ENCODE measurements around the gene MTHFSD. TPM values are rescaled to one million over a fixed set of nuclear protein-coding genes. Genes with fewer than 3 reads are reported as not detected.

The MTHFSD gene
- polyA plus RNA-seq, 1 donor from 2014 or later = 25.0 TPM

GRCh38 chr16:86542756-86543750 lies 12.0 kb downstream of the MTHFSD start:
- no peaks in the 10 kb centered on the region for H3K36me3 ChIP-seq (ENCODE audit: insufficient read depth, low read length)
- peak; percentile 58 for TF ChIP-seq POLR2AphosphoS5 (IDR thresholded peaks at IDR 0.05)
- TF ChIP-seq MXI1 (conservative IDR thresholded peaks at IDR 0.05; ENCODE audit: poor library complexity, severe bottlenecking) = no peak
- no peak for TF ChIP-seq EZH2 (IDR thresholded peaks at IDR 0.05; ENCODE audit: borderline replicate concordance, insufficient read depth, low read length, poor library complexity, severe bottlenecking)
- TF ChIP-seq CTCF (IDR thresholded peaks at IDR 0.05; ENCODE audit: poor library complexity, severe bottlenecking) = no peak
- no peak for TF ChIP-seq SMC3 (conservative IDR thresholded peaks at IDR 0.05; ENCODE audit: poor library complexity)
- TF ChIP-seq TAF1 (IDR thresholded peaks at IDR 0.05; ENCODE audit: low read depth) = no peak
- TF ChIP-seq EP300 (conservative IDR thresholded peaks at IDR 0.05; ENCODE audit: poor library complexity, severe bottlenecking) = peak; percentile 71
- no peak for TF ChIP-seq RAD21 (conservative IDR thresholded peaks at IDR 0.05)
- no peak for TF ChIP-seq REST (IDR thresholded peaks at IDR 0.05; ENCODE audit: borderline replicate concordance)
- H3K79me2 ChIP-seq (replicated peaks; ENCODE audit: insufficient read depth, low read length) = no peaks in the 10 kb centered on the region
- peak overlapping the region; percentile 69 for H3K27ac ChIP-seq (ENCODE audit: low read length)
- H2AFZ ChIP-seq (ENCODE audit: low read depth, low read length) = no peak overlapping the region
- H3K4me2 ChIP-seq (ENCODE audit: low read length) = no peak overlapping the region
- peak overlapping the region; percentile 37 for H3K9ac ChIP-seq (ENCODE audit: low read length)
- no peaks in the 10 kb centered on the region for H4K20me1 ChIP-seq (ENCODE audit: insufficient read depth)
- no peaks in the 10 kb centered on the region for H3K9me2 ChIP-seq (ENCODE audit: insufficient read depth, low read length)
- peak overlapping the region; percentile 21 for H3K4me3 ChIP-seq (ENCODE audit: low read length)
- H3K27me3 ChIP-seq (ENCODE audit: insufficient read depth, low read depth, low read length) = no peaks in the 10 kb centered on the region
- H3K9me3 ChIP-seq (ENCODE audit: low read length) = no peaks in the 10 kb centered on the region
- H3F3A ChIP-seq (ENCODE audit: insufficient read depth, low read length, poor library complexity, severe bottlenecking) = no peaks in the 10 kb centered on the region

GRCh38 chr16:86541560-86541959 lies 13.5 kb downstream of the MTHFSD start:
- Histone ChIP-seq H4K20me1 (ENCODE audit: insufficient read depth) (no peaks in the 10 kb centered on the region), H3K9ac (ENCODE audit: low read length) (no peak overlapping the region), H3K27me3 (ENCODE audit: insufficient read depth, low read depth, low read length) (no peaks in the 10 kb centered on the region), H2AFZ (ENCODE audit: low read depth, low read length) (no peak overlapping the region), H3K4me2 (ENCODE audit: low read length) (no peak overlapping the region), H3K27ac (ENCODE audit: low read length) (peak overlapping the region; percentile 69), H3K9me3 (ENCODE audit: low read length) (no peaks in the 10 kb centered on the region), H3K79me2 (replicated peaks; ENCODE audit: insufficient read depth, low read length) (no peaks in the 10 kb centered on the region), H3K9me2 (ENCODE audit: insufficient read depth, low read length) (no peaks in the 10 kb centered on the region), H3K36me3 (ENCODE audit: insufficient read depth, low read length) (no peaks in the 10 kb centered on the region), H3F3A (ENCODE audit: insufficient read depth, low read length, poor library complexity, severe bottlenecking) (no peaks in the 10 kb centered on the region), H3K4me3 (ENCODE audit: low read length) (no peak overlapping the region)
- TF ChIP-seq MXI1 (conservative IDR thresholded peaks at IDR 0.05; ENCODE audit: poor library complexity, severe bottlenecking) (no peak), EP300 (conservative IDR thresholded peaks at IDR 0.05; ENCODE audit: poor library complexity, severe bottlenecking) (no peak), EZH2 (IDR thresholded peaks at IDR 0.05; ENCODE audit: borderline replicate concordance, insufficient read depth, low read length, poor library complexity, severe bottlenecking) (no peak), CTCF (IDR thresholded peaks at IDR 0.05; ENCODE audit: poor library complexity, severe bottlenecking) (no peak), REST (IDR thresholded peaks at IDR 0.05; ENCODE audit: borderline replicate concordance) (no peak)
